ENCODE data around the gene MAP3K4. TPM values are rescaled to one million over a fixed set of nuclear protein-coding genes. Genes with fewer than 3 reads are reported as not detected.
A peak's percentile ranks its signal among the peaks of the same experiment; 100 is the strongest.

The MAP3K4 gene
- total RNA-seq, 4 donors from 2014 or later = 34.9 to 113 (median 52.3) TPM

- Histone ChIP-seq H3K4me1 (peaks cover under 1 to 27% of the 10 kb centered on the region in 2 donors), H3K9me3 (no peaks in the 10 kb centered on the region), H3K27me3 (no peaks in the 10 kb centered on the region), H3K27ac (no peak overlapping the region), H3K36me3 (no peaks in the 10 kb centered on the region), H3K4me3 (replicated peaks in 1 of 3) (no peak overlapping the region)
- TF ChIP-seq POLR2A (IDR thresholded peaks at IDR 0.05) (no peak), CTCF (IDR thresholded peaks at IDR 0.05) (no peak)
- no peak for DNase-seq
- WGBS, 2 donors = 63 to 75% methylated on average over 8 of the region's 8 CpGs
- intact Hi-C loops (cut with DNase I) = no loop called here
Measured at GRCh38 chr6:161011492-161012480, 20.2 kb downstream of the MAP3K4 start.

DNA sequence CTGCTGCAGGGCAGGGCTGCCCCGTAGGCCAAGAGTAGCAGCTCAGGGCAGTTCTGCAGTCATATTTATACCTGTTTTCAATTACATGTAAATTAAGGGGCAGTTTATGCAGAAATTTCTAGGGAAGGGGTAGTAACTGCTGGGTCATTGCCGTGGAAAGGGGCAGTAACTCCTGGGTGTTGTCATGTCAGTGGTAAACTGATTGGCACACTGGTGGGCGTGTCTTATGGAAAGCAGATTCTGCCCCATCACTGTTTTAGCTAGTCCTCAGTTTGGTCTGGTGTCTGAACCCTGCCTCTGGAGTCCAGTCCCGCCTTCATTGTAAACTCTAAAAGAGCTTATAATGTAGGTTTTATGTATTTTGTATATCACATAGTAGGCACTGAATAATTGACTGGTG, 22.1 kb downstream of the MAP3K4 start:
- no peaks in the 10 kb centered on the region for H3K27me3 ChIP-seq
- intact Hi-C loops (cut with DNase I) = no loop called here
- H3K9me3 ChIP-seq = no peaks in the 10 kb centered on the region
- TF ChIP-seq CTCF (IDR thresholded peaks at IDR 0.05) (no peak), POLR2A (IDR thresholded peaks at IDR 0.05) (no peak)
- H3K4me3 ChIP-seq (replicated peaks in 1 of 3) = no peak overlapping the region
- no peak overlapping the region for H3K27ac ChIP-seq
- 94 to 97% methylated on average over 4 of the region's 4 CpGs for WGBS, 2 donors
- no peak for DNase-seq
- peaks cover 13 to 32% of the 10 kb centered on the region in 2 donors for H3K4me1 ChIP-seq
- H3K36me3 ChIP-seq = no peaks in the 10 kb centered on the region

GRCh38 chr6:161017766-161018564, 26.4 kb downstream of the MAP3K4 start:
- Histone ChIP-seq H3K9me3 (no peaks in the 10 kb centered on the region), H3K36me3 (no peaks in the 10 kb centered on the region), H3K27me3 (no peaks in the 10 kb centered on the region), H3K4me1 (peaks cover 13% of the 10 kb centered on the region in 2 donors), H3K27ac (no peak overlapping the region), H3K4me3 (replicated peaks in 1 of 3) (no peak overlapping the region)
- TF ChIP-seq CTCF (IDR thresholded peaks at IDR 0.05) (no peak), POLR2A (IDR thresholded peaks at IDR 0.05) (no peak)
- intact Hi-C loops (cut with DNase I) = no loop called here
- peak; percentile 27 to 42 for DNase-seq
- WGBS, 2 donors = 57 to 69% methylated on average over 5 of the region's 5 CpGs

DNA sequence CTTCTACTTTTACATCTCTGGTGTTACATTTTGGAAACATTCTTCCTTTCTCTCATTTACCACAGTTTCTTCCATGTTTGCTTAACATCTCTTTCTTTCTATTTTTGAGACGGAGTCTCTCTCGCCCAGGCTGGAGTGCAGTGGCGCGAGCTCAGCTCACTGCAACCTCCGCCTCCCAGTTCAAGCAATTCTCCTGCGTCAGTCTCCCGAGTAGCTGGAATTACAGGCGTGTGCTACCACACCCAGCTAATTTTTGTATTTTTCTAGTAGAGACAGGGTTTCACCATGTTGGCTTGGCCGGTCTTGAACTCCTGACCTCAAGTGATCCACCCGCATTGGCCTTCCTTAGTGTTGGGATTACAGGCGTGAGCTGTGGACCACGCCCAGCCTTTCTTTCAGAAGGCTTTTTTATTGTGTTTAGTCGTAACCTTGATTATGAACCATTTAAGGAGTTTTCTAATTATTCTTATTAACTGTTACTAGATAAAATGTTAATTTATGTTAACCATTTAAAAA, 27.8 kb downstream of the MAP3K4 start:
- H3K27ac ChIP-seq = no peak overlapping the region
- 95 to 96% methylated on average over 13 of the region's 13 CpGs for WGBS, 2 donors
- no peak overlapping the region for H3K4me3 ChIP-seq (replicated peaks in 1 of 3)
- H3K27me3 ChIP-seq = no peaks in the 10 kb centered on the region
- H3K36me3 ChIP-seq = no peaks in the 10 kb centered on the region
- intact Hi-C loops (cut with DNase I) = no loop called here
- H3K4me1 ChIP-seq = peaks cover 13% of the 10 kb centered on the region in 2 donors
- H3K9me3 ChIP-seq = no peaks in the 10 kb centered on the region
- TF ChIP-seq POLR2A (IDR thresholded peaks at IDR 0.05) (no peak), CTCF (IDR thresholded peaks at IDR 0.05) (no peak)
- no peak for DNase-seq
